NCI-H146 treated with DMSO at 0.1 percent for 48 hours (cell line): Measurements from ENCODE around the gene ZEB2.
A peak's percentile ranks its signal among the peaks of the same experiment; 100 is the strongest.

Experiments
- DNase-seq: peaks from one replicate; lab custom pipeline; 2025; ENCODE audit not compliant: unreplicated experiment; lab: John Stamatoyannopoulos, UW

ZEB2 gene

DNA sequence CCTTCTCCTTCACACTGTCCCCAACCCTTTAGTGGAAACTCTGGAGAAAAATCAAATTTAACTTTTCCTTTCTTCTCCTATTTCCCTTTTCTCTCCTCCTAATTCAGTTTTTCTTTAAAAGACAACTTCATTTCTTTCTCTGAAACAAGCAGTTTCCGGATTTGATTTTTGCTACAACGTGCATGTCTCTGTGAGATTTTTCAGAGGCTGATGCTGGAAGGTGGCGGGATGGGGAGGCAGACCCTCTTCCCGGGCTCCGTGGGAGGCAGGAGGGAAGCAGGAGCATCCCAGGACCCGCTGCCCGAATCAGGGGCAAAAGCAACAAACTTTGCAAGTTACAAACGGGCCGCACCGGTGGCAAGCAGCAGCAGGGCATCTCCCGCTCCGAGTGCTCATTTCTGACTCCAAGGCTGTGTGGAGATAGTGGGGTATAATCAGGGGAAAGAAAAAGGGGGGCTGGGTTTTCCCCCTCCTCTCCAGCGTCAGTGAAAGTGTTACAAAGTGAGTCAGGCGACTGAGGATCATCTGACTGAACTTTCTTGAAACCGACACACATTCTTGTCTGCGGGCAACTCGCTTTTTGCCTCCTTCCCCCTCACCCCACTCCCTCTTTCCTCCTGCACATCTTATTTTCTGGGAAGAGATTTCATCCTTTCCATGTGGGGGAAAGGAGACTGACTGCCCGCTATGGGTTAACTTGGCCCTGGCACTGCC, 6.4 kb downstream of the ZEB2 start:
- no peak for DNase-seq

DNA sequence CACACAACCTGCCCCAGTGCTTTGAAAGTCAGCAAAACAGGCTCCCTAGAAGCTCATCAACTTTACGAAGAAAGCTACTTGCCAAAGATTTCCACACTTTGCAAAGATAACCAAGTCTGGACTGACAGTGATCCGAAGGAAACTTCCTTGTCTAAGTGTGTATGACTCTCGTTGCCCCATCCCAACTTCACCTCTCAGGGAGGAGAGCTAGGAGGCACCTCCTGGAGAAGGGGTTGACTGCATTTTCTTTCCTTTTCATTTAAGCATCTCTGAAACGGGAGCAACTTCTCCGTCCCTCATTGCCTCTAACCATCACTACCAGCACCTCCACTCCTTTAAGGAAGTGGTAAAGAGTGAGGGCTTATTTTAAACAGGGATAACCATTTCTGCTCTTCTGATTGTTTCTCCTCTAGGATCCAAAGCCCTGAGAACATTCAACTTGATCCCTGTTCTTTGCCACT, 7.0 kb downstream of the ZEB2 start:
- no peak for DNase-seq

DNA sequence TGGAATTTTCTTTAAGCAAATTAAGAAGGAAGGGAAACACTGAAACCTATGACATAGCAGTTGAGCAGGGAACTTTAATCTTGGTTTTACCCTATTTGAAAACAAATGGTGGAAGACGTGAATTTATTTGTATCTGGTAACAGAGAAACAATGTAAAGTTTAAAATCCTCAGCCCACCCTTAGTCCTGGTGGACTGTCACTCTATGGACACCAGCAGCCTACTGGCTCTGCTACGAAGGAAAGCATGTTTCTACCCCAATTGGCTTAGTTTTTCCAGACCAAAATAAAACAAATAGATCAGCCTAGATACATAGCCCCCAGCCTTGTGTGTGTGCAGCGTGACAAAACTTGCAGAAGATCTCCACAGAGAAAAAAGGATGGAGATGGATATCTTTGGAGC, 7.4 kb downstream of the ZEB2 start:
- no peak for DNase-seq

DNA sequence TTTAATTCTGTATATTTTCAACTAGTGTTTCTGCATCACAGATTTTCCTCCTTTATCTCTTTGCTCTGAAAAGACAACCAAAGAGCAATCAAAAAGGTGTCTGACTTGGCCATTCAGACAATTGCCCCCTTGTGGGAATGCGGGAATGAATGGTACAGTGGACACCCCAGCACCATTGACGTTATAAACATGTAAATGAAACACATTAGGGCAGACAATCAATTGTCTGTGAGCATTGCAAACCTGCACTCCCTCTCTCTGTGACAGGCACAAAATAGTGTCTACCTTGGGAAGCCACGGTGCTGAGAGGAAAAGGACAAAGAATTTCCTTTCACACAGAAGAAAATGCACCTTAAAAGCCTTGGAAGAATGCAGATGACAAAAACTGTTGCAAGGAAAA, 8.0 kb downstream of the ZEB2 start:
- DNase-seq = no peak

DNA sequence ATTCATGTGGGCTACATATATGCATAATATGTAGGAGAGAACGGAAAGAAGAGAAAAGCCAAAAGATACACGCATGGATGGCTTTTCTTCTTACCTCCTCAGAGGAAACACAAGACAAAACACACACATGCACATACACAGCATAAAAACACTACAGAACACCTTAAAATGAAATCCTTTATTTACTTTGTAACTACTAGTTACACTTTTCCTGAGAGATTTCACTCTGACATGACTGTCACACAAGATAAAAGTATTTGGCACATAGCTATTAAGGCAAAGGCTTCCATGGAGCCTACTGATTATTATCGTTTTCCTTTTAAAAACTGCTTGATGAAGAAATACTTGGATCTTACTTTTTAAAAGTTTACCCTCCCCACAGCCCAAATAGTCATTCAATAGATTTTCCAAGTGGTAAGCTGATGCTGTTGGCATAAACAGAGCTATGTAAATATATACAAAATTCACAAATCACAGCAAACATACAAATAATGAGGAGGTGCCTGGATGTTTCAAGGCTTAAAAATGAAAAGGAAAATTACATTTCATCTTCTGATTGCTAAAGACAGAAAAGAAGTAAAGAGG, 8.6 kb downstream of the ZEB2 start:
- DNase-seq = no peak

DNA sequence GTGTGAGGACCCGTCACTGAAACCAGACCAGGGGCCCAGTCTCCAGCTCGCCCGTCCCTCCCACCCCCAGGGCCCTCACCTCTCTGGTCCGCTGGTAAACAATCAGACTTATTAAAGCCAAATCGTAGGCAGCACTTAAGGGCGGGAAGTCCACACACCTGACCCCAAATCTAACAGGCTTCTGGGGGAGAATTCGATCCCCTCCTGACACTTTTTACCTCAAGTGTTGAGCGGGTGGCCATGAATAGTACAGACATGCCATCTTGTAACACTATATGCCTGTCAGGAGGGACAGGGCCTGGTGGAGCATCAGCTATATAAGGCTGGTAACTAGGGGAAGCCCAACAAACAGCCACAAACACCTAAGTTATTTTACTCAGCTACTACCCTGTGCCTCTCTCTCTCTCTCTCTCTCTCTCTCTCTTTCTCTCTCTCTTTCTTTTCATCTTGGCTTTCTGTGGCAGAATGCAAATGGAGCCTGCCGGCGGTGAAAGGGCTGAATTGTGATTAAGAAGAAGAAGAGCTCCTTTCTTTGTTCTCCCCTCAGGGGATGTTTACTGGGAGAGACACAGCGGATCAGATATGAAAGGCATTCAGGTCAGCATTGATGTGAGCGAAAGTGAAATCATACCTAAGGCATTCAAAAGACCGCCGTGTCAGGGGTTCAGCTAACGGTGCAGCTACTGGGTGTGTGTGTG, 9.5 kb downstream of the ZEB2 start:
- peak; percentile 37 for DNase-seq

DNA sequence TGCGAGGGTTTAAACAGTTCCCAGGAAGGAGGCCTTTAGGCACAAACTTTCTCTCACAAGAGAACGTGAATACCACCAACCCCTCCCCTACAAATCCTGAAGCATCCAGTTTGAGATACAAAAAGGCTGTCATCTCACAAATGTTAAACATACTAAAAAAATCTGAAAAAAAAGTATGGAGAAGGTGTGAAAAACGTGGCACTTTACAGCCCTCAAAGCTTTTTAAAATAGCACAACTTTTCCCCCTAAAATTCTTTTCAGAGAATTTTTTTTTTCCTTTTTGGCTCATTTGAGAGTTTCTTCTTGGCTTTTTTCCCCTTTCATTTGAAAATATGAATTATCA, 10.1 kb downstream of the ZEB2 start:
- no peak for DNase-seq

DNA sequence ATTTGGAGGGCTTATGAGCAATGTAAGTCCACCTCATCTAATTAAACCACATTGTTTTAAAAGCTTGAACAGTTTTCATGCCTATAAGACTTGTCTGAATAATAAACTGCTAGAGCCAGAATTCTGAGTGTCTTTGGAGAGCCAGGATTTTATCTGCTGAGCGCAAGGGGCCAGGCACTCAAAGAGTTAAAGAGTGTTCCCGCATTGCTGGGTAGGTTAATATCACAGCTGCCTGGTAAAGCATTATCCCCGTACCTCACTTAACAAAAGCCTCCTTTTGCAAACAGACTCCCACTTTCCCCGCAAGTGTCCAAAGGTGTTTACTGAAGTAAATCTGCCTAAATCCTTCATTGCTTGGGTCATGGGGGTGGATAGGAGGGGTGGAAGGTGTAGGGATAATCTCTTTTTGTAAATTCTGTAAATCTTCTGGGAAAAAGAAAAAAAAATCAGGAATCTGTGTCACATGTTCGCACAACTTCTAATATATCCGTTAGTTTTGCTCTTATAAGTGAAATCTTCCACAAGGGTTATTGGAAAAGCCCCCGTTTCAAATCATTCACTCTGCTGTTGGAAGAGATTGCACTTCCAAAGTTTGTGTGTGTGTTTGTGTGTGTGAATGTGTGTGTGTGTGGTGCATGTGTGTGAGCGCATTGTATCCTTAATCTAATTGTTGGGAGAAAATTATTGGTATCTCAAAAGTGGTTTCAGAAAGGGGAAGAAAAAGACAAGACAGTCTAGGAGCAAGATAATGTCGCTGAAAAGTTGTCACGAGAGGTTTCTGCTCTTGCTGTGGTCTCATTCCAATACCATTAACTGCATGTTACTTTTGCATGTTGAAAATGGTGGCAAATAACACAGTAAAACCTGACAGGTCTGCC, 10.7 kb downstream of the ZEB2 start:
- no peak for DNase-seq

DNA sequence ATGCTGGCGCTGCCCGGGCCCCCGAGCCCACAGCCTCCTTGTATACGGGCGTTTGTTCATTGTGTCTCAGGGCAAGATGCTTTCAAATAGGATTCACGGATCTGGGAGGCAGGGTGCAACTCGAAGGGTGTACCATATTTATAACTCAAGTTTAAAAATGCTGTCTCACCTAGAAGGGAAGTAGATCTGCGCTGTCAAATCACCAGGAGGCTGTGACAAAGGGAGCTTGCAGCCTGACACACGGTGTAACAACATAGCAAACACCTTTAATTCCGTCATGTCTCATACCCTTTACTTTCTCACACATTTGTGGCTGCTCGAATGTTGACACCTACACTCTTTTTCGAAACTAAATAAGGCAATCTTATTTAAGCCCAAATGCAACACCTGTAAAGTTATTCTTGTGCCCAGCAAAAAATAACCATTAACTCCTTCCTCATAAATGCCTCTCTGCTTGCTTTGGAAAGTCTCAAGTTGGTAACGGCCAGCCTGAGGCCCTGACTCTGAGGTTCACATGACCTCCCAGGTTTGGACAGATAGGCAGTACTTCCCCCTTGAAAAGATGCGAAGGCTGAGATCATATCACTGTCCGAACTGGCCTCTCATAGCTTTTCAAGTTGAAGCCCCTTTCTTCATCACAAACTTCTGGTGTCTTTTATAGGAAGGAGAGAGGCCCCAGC, 11.6 kb downstream of the ZEB2 start:
- no peak for DNase-seq

DNA sequence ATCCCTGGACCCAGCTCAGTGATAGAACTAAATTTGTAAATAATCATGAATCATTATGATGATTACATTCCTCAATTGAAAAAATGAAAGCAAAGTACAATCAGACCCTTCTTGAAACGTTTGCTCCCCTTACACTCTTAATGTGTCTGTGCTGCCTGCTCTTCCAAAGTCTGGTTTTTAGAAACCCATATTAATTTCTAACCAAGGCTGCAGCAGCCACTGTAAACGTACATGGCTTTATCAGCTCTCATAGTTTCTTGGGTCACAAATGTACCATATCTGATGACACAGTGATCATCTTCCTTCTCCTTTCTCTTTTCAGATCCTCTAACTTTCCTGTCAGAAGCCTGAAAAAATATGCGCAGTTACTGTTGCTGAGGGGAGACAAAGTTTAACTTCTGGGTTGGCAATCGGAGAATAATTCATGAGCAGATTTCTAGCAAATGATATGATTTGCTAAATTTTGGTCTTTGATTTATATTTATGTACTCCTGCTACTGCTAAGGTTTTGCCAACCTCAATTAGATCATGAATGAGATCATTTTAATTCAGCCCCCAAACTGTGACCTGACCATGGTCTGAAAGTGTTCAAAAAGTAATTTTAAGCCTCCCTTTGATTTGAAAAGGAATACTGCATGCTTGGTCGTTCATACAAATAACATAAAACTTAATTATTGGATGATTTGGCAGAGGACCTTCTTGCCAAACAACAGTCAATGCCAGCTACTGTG, 12.3 kb downstream of the ZEB2 start:
- no peak for DNase-seq

DNA sequence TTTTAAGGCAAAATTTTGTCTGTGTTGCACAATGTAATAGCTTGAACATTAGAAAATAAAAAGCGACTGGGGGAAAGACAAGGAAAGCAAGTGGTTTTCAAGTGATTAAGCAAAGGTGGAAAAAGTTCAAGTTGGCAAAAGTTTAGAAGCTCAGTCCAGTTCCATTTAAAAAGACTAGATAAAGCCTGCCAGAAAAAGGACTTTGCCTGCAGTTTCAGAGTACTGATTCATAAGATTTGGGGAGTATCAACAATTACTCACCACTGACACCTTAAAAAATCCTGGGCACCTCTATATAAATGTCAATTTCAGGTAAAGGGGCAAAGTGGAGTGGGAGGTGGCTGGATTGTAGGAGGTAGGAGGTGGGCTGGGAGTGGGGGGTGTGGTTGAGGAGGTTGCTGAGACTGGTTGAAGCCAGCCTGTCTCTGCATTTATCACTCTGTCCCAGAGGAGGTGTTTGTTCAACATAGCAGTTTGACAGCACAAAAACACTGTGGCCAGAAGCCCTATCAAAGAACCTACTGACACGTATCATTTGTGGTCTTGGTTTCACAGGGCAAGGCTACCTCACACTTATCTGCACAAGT, 14.6 kb downstream of the ZEB2 start:
- no peak for DNase-seq

DNA sequence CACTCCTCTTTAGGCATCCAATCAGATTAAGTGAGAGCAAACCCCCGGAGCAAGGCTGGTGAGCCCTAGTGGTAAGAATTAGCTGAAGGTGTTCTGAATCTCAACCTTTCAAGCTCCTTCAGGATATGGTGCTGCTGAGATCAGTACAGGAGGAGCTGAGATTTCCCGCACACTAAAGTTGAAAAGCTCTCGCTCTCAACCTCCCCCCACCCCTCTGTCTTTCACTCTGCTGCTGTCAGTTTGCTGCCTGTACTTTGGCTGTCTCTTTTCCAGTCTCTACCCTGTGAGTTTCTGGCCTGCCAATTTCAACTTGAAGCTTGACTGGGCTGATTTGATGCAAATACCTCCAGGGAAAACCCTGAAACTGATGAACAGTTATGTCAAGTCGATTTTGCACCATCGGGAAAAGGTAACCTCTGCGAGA, 15.7 kb downstream of the ZEB2 start:
- DNase-seq = no peak

DNA sequence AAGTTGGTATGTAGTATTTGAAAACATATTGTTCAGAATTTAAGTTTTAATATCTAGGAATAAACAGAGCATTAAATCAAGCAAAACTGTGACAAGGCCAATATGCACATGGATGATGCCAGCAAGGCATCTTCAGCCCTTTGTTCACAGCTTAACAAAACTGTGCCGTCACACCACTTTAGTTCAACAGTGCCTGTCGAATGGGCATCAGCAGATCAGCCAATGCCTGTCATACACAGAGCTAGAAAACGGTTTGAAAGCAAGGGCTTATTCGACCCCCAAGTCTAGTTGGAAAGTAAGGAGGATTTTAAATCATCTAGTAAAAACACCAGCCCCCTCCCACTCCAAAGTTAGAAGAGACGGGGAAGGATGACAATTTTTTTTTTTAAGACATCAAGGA, 16.7 kb downstream of the ZEB2 start:
- no peak for DNase-seq

DNA sequence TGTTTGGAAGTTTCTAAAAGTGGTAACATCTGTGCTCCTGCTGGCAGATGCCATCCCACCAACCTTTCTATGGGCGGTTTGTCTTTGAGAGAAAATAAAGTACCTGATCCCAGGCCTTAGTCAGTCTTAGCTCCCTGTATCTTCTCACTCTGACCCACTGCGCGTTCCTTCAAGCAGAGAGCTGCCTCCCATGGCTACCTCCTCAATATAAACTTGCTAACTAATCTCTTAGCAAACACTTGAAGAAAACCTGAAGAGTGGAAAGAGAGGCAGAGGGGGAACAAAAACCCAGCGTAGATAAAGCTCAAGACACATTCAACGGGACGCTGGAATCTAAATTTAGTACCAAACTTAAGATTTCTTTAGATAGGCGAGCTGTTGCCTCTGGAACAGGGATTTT, 17.6 kb downstream of the ZEB2 start:
- DNase-seq = no peak

DNA sequence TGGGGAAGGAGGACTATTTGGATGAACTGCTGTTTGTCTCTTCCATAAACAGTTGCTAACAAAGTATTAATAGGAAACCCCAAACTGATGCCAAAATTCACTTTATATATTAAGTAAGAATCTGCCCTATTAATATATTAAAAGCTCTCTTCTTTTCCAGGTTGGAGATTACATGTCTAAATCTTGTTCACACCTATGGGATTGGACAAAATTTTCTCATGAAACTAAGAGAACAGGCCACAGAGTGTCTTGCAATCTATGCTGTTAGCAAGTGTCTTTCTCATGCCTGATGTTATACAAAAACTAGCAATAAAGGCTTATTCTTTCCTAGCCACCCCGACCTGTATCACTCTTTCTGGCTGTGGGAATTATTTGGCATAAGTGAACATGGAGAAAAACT, 18.3 kb downstream of the ZEB2 start:
- DNase-seq = no peak

DNA sequence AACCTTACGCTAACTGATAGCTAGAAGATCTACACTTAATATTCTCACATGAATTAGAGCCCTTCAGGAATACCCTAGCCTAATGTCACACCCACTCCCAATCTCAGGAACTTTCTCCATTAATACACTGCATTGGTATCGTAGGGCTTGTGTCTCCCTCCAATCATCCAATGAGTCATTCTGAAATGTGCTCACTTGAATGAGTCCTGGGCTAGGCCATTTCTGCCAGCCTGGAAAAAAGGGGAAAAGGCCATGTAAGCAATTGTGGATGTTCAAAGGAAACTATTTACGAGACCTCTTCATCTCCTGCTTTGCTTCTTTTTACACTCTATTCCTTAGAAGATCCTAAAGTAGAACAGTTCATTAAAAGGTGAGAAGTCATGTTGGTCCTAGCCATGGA, 18.8 kb downstream of the ZEB2 start:
- DNase-seq = no peak

DNA sequence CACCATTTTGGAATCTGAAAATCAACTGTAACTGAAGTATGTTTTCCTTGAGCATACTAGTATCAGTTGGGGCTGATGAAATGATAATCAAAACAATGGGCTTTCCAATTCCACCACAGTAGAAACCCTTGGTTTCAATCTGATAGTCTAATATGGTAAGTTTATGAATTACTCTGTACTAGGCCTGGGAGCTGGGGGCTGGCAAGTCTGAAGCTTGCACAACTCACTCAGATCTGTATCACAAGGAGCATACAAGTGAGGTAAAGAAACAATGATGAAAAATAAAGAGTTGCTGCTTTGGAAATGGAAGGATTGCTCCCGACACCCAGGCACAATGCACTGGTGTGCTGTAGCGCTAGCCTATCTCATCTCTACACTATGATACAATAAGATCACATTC, 19.4 kb downstream of the ZEB2 start:
- no peak for DNase-seq

DNA sequence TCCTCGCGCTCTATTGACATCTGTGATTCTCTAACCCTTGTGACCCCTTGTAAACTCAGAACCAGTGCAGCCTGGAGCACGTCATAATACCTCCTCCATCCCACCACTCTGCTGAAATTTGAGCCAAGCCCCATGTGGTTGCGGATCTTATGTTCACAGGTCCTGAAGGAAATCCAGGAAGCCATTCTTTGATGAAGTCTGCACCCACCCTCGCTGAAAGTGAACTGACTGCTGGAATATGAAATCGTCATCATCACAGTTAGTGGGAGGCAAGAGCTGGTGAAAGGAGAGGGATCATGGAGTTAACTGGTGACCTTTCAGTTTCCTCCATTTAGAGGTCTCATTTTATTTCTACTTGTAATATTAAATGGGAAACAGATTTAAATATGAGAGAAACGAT, 21.6 kb downstream of the ZEB2 start:
- DNase-seq = no peak

DNA sequence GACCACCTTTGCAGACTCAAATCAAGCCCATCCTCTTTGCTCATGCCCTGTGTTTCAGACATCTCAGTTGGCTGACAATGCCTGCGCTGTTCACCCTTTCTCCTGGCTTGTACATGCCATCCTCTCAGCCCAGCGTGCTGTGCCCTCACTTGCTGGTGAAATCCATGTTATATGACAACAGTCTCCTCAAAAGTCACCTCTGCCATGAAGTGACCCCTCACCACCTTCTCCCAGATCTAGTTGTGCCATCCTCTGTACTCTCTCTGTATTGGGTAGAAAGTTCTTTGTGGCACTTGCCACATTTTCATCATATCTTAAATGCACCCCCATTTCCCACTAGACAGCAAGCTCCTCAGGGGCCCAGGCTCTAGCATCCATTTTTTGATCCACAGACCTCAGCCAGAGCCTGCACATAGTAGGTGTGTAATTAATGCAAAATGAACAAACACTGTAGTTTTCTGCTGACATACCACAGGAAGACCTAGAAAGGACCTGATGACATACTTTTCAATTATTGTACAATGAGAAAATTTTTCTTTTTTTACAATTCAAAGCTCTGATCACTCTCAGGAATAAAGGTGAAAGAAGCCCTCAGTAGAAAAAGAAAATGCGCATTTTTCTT, 22.8 kb downstream of the ZEB2 start:
- no peak for DNase-seq
